ENCODE data around the gene ANO9.

DNA sequence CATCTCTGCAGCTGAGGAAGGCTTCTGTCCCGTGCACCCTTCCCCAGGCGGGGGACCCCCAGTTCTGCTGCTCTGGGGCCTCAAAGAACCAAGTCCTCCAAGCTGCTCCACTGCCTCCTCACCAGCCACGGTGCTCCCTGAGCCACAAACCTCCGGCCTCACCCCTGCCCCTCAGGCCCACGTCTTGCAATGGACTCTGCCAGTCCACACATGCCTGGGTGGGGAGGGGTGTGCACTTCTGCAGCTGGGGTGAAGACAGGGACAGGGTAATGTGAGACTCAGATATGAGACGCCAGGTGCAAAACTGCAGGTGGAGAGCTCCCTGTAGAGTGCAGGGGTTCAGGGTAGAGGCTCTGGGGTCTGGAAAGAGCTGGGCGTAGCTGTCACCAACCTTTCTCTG is 5.1 kb upstream of the ANO9 start:
- TF ChIP-seq, protein P1, sequence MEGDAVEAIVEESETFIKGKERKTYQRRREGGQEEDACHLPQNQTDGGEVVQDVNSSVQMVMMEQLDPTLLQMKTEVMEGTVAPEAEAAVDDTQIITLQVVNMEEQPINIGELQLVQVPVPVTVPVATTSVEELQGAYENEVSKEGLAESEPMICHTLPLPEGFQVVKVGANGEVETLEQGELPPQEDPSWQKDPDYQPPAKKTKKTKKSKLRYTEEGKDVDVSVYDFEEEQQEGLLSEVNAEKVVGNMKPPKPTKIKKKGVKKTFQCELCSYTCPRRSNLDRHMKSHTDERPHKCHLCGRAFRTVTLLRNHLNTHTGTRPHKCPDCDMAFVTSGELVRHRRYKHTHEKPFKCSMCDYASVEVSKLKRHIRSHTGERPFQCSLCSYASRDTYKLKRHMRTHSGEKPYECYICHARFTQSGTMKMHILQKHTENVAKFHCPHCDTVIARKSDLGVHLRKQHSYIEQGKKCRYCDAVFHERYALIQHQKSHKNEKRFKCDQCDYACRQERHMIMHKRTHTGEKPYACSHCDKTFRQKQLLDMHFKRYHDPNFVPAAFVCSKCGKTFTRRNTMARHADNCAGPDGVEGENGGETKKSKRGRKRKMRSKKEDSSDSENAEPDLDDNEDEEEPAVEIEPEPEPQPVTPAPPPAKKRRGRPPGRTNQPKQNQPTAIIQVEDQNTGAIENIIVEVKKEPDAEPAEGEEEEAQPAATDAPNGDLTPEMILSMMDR (IDR thresholded peaks at IDR 0.05): no peak
- TF ChIP-seq EZH2 (IDR thresholded peaks at IDR 0.05): no peak
- no peak for TF ChIP-seq EZH2phosphoT487 (IDR thresholded peaks at IDR 0.05)
